GM18505 (cell line): ENCODE data around the gene PIK3C2G.

Experiments
- ATAC-seq: cut with Tn5 transposase; IDR thresholded peaks from one replicate; pipeline ENCODE4 v1.9.1; 2021; ENCODE audit not compliant: unreplicated experiment
- POLR2A ChIP-seq: IDR thresholded peaks from 4 replicates; pipeline ENCODE4 v1.6.1; 2011; ENCODE audit warnings: borderline replicate concordance; ENCODE audit not compliant: insufficient read depth, insufficient read length; ENCODE audit errors: extremely low read depth

PIK3C2G gene

GRCh38 chr12:18428416-18428815 is 167.1 kb downstream of the PIK3C2G start:
- no peak for ATAC-seq
- no peak for TF ChIP-seq POLR2A

DNA sequence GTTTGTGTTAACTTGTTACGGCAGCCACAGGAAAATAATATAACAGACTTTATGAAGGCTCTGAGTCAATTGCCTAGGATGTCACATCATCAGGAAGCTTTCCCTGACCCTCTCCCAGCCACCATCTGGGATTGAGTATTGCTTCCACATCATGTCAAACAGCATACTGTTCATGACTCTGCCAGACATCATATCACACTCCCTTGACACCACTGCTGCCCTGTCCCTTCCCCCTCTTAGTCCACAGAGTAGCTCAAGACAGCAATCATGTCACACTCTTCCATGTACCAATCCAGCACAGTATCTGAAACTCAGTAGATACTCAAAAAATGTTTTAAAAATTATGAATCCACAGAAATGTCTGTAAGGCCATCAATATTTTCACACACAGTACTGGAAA is 168.0 kb downstream of the PIK3C2G start:
- ATAC-seq: no peak
- no peak for TF ChIP-seq POLR2A

GRCh38 chr12:18430425-18431048 is 169.2 kb downstream of the PIK3C2G start:
- peak; percentile 86 for ATAC-seq
- no peak for TF ChIP-seq POLR2A

DNA sequence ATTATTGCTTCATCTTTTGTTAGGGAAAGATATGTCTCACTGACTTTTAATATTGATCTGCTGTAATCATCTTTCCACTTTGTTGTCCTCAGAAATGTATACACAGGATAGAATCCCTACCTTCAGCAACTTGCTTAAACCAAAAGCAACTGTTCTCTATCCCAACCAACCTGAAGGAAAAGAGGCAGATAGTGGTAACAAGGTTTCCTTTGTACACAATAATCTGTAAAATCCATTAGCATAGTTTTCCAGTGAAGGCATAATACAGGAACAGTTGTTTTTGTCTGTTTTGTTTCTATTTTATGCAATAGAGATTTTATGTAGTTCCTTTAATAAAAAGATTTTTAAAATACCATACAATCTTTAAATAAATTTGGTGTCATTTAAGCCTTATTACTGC is 170.5 kb downstream of the PIK3C2G start:
- no peak for TF ChIP-seq POLR2A
- no peak for ATAC-seq

DNA sequence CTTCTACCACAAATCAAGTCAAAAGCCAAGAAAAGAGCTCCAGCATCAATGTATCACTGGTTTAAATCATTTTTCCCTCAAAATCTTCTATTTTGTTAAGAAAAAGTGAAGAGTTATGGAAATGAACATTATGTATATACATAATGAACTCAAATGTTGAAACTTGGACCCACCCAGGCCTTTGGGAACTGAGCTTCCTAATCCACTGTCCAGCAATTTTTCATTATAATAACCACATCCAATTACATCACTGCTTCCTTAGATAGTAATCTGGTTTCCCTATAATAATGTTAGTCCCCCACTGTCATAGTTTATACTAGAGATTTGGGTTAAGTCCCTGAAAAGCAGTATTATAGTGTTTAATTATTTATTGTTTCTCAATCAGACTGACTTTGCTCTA is 170.9 kb downstream of the PIK3C2G start:
- no peak for ATAC-seq
- no peak for TF ChIP-seq POLR2A

- TF ChIP-seq POLR2A: no peak
- no peak for ATAC-seq
Measured at GRCh38 chr12:18436170-18436569, 174.9 kb downstream of the PIK3C2G start.

- TF ChIP-seq POLR2A: no peak
- ATAC-seq: no peak
Measured at GRCh38 chr12:18439541-18439940, 178.2 kb downstream of the PIK3C2G start.

DNA sequence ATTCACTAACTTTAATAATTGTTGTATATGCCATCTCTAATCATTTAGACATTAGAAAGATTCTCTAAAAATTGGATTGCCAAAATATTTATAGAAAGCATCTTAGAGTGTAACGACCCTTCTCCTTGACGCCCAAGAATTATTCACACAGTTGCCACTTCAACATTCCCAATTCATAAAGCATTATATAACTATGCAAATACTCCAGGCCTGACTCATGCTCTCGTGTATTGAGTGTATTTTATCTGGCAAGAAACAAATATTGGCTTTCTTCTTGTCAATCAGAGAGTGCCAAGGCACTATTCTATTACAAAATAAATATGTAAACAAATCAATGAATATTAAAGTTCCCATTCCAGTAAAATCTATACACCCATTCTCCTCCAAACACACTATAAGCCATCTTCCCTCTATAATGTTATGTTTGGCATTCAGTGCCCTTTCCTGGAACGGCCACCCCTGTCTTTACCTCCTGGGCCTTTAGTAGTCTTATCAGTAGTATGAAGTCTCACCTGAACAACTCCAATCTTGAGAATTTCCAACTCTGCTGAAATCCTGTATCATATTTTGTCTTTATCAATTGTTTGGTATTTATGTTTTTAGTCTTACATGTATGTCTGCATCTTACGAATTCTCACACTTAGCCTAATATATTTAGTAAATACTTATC is 182.6 kb downstream of the PIK3C2G start:
- ATAC-seq: no peak
- no peak for TF ChIP-seq POLR2A

GRCh38 chr12:18446061-18446644 is 184.8 kb downstream of the PIK3C2G start:
- no peak for TF ChIP-seq POLR2A
- no peak for ATAC-seq

- TF ChIP-seq POLR2A: no peak
- no peak for ATAC-seq
Measured at GRCh38 chr12:18454330-18454729, 193.0 kb downstream of the PIK3C2G start.

DNA sequence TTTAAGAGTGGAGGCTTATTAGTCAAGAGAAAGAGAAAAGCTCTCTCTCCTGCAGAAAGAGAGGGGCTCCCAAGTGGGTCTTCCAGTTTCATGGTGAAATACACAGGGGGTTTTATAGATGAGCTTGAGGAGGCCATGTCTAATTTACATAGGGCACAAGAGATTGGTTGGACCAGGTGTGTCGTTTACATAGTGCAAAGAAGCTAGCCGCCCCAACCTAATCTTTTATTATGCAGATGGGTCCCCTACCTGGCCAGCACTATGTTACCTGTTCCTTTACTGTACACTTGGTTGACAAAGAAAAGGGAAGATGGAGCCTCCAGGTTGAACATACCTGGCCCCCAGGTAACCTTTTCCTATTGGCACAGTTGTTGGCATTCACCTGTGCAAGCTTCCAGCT is 195.0 kb downstream of the PIK3C2G start:
- TF ChIP-seq POLR2A: no peak
- ATAC-seq: no peak

- no peak for TF ChIP-seq POLR2A
Measured at GRCh38 chr12:18457362-18457761, 196.0 kb downstream of the PIK3C2G start.

DNA sequence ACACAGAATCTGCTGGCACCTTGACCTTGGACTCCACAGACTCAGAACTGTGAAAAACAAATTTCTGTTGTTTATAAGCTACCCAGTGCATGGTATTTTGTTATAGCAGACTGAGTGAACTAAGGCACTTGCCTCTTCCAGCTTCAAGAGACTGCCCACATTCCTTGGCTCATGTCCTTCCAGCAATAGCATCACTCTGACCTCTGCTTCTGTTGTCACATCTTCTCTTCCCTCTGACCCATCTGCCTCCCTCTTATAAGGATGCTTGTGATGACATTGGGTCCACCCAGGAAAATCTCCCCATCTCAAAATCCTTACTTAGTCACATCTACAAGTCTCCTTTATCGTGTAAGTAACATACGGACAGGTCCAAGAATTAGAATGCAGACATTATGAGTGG is 200.4 kb downstream of the PIK3C2G start:
- no peak for ATAC-seq
- TF ChIP-seq POLR2A: no peak

More at GRCh38 chr12:18457362-18457761, 196.0 kb downstream of the PIK3C2G start:
- no peak for ATAC-seq

GRCh38 chr12:18462442-18462841 is 201.1 kb downstream of the PIK3C2G start:
- ATAC-seq: no peak
- no peak for TF ChIP-seq POLR2A
